SK-N-SH treated with all-trans-retinoic acid at 6 μM for 48 hours (cell line): Measurements from ENCODE around the gene NOBOX.
"Not testable (repeated sequence)": the region's sequence is repeated elsewhere in the genome, so short reads cannot be mapped to it uniquely, and the experiment has no call there.

Experiments
- ARNTL ChIP-seq: fragments of 450-650 bp; formaldehyde crosslinking; IDR thresholded peaks from 2 replicates; pipeline ENCODE4 v1.5.0; 2020; ENCODE audit warnings: low read depth, mild to moderate bottlenecking, moderate library complexity, borderline replicate concordance
- CREB5 ChIP-seq: fragments of 250-450 bp; sonication (Bioruptor Pico); IDR thresholded peaks from 2 replicates; pipeline ENCODE4 v1.5.1; 2020; ENCODE audit warnings: low read depth, mild to moderate bottlenecking, moderate library complexity
- CSRNP3 ChIP-seq: fragments of 250-450 bp; sonication (Bioruptor Pico); IDR thresholded peaks from 2 replicates; pipeline ENCODE4 v1.5.1; 2021; ENCODE audit warnings: mild to moderate bottlenecking, moderate library complexity
- ESRRG ChIP-seq: fragments of 250-450 bp; sonication (Bioruptor Pico); IDR thresholded peaks from 2 replicates; pipeline ENCODE4 v1.6.1; 2021; ENCODE audit warnings: mild to moderate bottlenecking
- GLIS3 ChIP-seq: fragments of 250-450 bp; sonication (Bioruptor Pico); IDR thresholded peaks from 2 replicates; pipeline ENCODE4 v1.5.0; 2020; ENCODE audit warnings: mild to moderate bottlenecking, moderate library complexity
- OSR1 ChIP-seq: fragments of 250-450 bp; sonication (Bioruptor Pico); IDR thresholded peaks from 2 replicates; pipeline ENCODE4 v1.8.0; 2022; ENCODE audit warnings: moderate library complexity, mild to moderate bottlenecking, inconsistent platforms
- PPARA ChIP-seq: fragments of 250-450 bp; sonication (Bioruptor Pico); IDR thresholded peaks from 2 replicates; pipeline ENCODE4 v1.5.0; 2020; ENCODE audit warnings: mild to moderate bottlenecking, borderline replicate concordance
- RARB ChIP-seq: fragments of 250-450 bp; sonication (Bioruptor Pico); IDR thresholded peaks from 2 replicates; pipeline ENCODE4 v1.8.0; 2021; ENCODE audit warnings: mild to moderate bottlenecking, moderate library complexity
- ZFP3 ChIP-seq: fragments of 250-450 bp; sonication (Bioruptor Pico); IDR thresholded peaks from 2 replicates; pipeline ENCODE4 v1.5.0; 2020; ENCODE audit warnings: mild to moderate bottlenecking, moderate library complexity
- ZNF565 ChIP-seq: fragments of 450-650 bp; formaldehyde crosslinking; conservative IDR thresholded peaks from 2 replicates; pipeline ENCODE4 v1.5.0; 2020; ENCODE audit warnings: low read depth, mild to moderate bottlenecking, moderate library complexity

DNA sequence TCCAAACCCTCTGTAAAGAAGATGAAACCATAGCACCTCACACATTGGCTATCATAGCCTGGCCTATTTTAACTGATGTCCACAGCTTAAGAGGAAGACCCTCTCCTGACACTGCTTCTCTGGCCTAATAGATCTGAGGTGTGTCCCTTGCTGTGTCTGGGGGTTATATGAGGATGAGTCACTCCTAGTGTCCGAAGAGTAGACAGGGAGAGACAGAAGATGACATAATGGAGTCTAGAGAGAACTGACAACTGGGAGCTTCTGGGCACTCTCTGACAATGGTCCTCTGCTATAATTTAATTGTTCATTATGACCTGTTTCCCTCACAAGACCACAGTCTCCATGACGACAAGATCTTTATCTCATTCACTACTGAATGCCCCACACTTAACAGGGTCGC, 41.4 kb downstream of the NOBOX start:
- not testable (repeated sequence) for TF ChIP-seq ESRRG (CRISPR knock-in tag); RARB (CRISPR knock-in tag); ZFP3 (CRISPR knock-in tag); CSRNP3; ARNTL (CRISPR knock-in tag); OSR1 (CRISPR knock-in tag); ZNF565 (CRISPR knock-in tag); PPARA (CRISPR knock-in tag); CREB5 (CRISPR knock-in tag); GLIS3
